HepG2 (cell line): ENCODE measurements around the gene NFE2L2. TPM values are rescaled to one million over a fixed set of nuclear protein-coding genes. Genes with fewer than 3 reads are reported as not detected.

ENCODE experiments used
- ATAC-seq: fragments of 200-7000 bp; cut with Tn5 transposase; 3 replicates; pipeline ENCODE4 v1.9.1; 2020; ENCODE audit warnings: mild to moderate bottlenecking, moderate library complexity
- BruUV-seq: library from RNA; stranded (reverse); fragments of 400-500 nt; replicated peaks from 2 replicates; lab custom pipeline; 2021; lab: Mats Ljungman, UMichigan
- CTCF ChIA-PET: fragments of 300-600 bp; formaldehyde crosslinking; extraction: SDS; loops from one replicate; lab custom pipeline; 2021; ENCODE audit warnings: low total read pairs, inconsistent platforms, low intra/inter-chr PET ratio; lab: Yijun Ruan, JAX
- POLR2A ChIA-PET: fragments of 350-600 bp; sonication (Branson Sonifier 250); formaldehyde crosslinking; loops from one replicate; lab custom pipeline; 2020; ENCODE audit warnings: antibody characterized with exemption, inconsistent platforms; lab: Yijun Ruan, JAX
- DNase-seq: peaks from one replicate; pipeline ENCODE4 v3.0.0-alpha.2; 2015; ENCODE audit warnings: low spot score
- FAIRE-seq: peaks from 3 replicates; lab custom pipeline; 2011; peaks lifted over from hg19 to GRCh38; lab: Jason Lieb, UNC
- H2AFZ ChIP-seq: one replicate; pipeline ENCODE4 v1.6.1; 2011; ENCODE audit warnings: low read length, inconsistent platforms
- H3K27ac ChIP-seq: fragments of 300-600 bp; 3 replicates; pipeline ENCODE4 v1.8.0; 2011; ENCODE audit warnings: mixed run types, mild to moderate bottlenecking, mixed read lengths, low read length, inconsistent platforms; ENCODE audit not compliant: insufficient read depth; ENCODE audit errors: extremely low read length
- H3K27me3 ChIP-seq, 2 experiments: fragments of 200-600 bp in 1 of 2; 2 replicates in 1 of 2; 3 replicates in 1 of 2; pipeline versions ENCODE4 v1.6.0 to v1.8.0; 2011; ENCODE audit warnings: low read length in 2 of 2, mild to moderate bottlenecking in 2 of 2, moderate library complexity in 2 of 2, inconsistent platforms in 1 of 2; ENCODE audit not compliant: insufficient read depth in 2 of 2, control insufficient read depth in 1 of 2
- H3K36me3 ChIP-seq, 2 experiments: fragments of 200-600 bp in 1 of 2; replicated peaks in 1 of 2; 2 replicates in 1 of 2; 3 replicates in 1 of 2; pipeline versions ENCODE4 v1.5.1 to v1.8.0; 2011; ENCODE audit warnings: low read length in 2 of 2, inconsistent platforms in 1 of 2; ENCODE audit not compliant: insufficient read depth in 2 of 2, control insufficient read depth in 1 of 2
- H3K4me1 ChIP-seq: 2 replicates; pipeline ENCODE4 v1.5.1; 2012; ENCODE audit warnings: low read length, inconsistent platforms; ENCODE audit not compliant: insufficient read depth
- H3K4me2 ChIP-seq: 2 replicates; pipeline ENCODE4 v1.6.0; 2011; ENCODE audit warnings: low read depth, low read length, inconsistent platforms
- H3K4me3 ChIP-seq, 3 experiments: fragments of 200-600 bp in 1 of 3; sonication (generic), shearing (Covaris generic) in 1 of 3; replicated peaks in 1 of 3; 2 replicates each; pipeline ENCODE4 v1.5.1; 2011 to 2016; ENCODE audit warnings: low read length in 3 of 3, inconsistent platforms in 2 of 3, low read depth in 2 of 3, mild to moderate bottlenecking in 2 of 3, control low read depth in 1 of 3, mixed read lengths in 1 of 3; ENCODE audit not compliant: insufficient read depth in 1 of 3
- H3K79me2 ChIP-seq: one replicate; pipeline ENCODE4 v1.6.1; 2011; ENCODE audit warnings: low read length, inconsistent platforms; ENCODE audit not compliant: insufficient read depth
- H3K9ac ChIP-seq: 2 replicates; pipeline ENCODE4 v1.6.0; 2011; ENCODE audit warnings: mild to moderate bottlenecking, low read depth, low read length, inconsistent platforms; ENCODE audit not compliant: insufficient read depth
- H3K9me3 ChIP-seq: 2 replicates; pipeline ENCODE4 v1.5.1; 2012; ENCODE audit warnings: mild to moderate bottlenecking, low read length
- H4K20me1 ChIP-seq: 2 replicates; pipeline ENCODE4 v1.6.0; 2011; ENCODE audit warnings: inconsistent platforms, mild to moderate bottlenecking, low read length, moderate library complexity; ENCODE audit not compliant: insufficient read depth
- ATF5 ChIP-seq: sonication (generic); formaldehyde crosslinking; IDR thresholded peaks from 2 replicates; pipeline ENCODE4 v1.4.0; 2020; ENCODE audit warnings: mild to moderate bottlenecking, low read depth, missing genetic modification reagents
- BCL3 ChIP-seq: sonication (generic); formaldehyde crosslinking; IDR thresholded peaks from 2 replicates; pipeline ENCODE4 v1.5.1; 2020; ENCODE audit warnings: mild to moderate bottlenecking, missing genetic modification reagents, moderate library complexity
- RBM22 ChIP-seq: fragments of 200-400 bp; formaldehyde crosslinking; optimal IDR thresholded peaks from 2 replicates; pipeline ENCODE3; 2017; ENCODE audit warnings: mild to moderate bottlenecking, low read length, moderate library complexity
- ZMYM2 ChIP-seq: sonication (generic); formaldehyde crosslinking; IDR thresholded peaks from 2 replicates; pipeline ENCODE4 v1.8.0; 2022; ENCODE audit warnings: mild to moderate bottlenecking, missing genetic modification reagents
- ZNF512 ChIP-seq: sonication (generic); formaldehyde crosslinking; IDR thresholded peaks from 2 replicates; pipeline ENCODE4 v1.4.0; 2020; ENCODE audit warnings: mild to moderate bottlenecking, missing genetic modification reagents
- WGBS: methylation state at CpG from one replicate; pipeline ENCODE4 v1.1.6; 2017; ENCODE audit warnings: low lambda C conversion rate; 5-methylcytosine and 5-hydroxymethylcytosine counted together
- in situ Hi-C: cut with HindIII; loops from 2 replicates; pipeline ENCODE4 v1.10.0; 2017; ENCODE audit warnings: low pct_unique_long_range_greater_than_20kb; ENCODE audit not compliant: extremely low pct_ligation_motif_present
- intact Hi-C: fragments of 100-400 bp; cut with micrococcal nuclease; formaldehyde crosslinking; loops from one replicate; pipeline ENCODE4 v1.10.0; 2022; ENCODE audit not compliant: unreplicated experiment
- polyA plus RNA-seq, 8 experiments: library from polyadenylated mRNA; depleted of rRNA in 3 of 8; stranded (reverse) in 7 of 8; unstranded in 1 of 8; fragments of >200 nt; fragmentation: Illumina TruSeq in 4 of 8; extraction: Trizol in 4 of 8; gene quantifications; 2 replicates each; pipeline versions ENCODE4 v1.2.1 to v1.2.3, GENCODE V29; 2011 to 2016; ENCODE audit warnings: low read depth in 4 of 8, missing spikeins in 1 of 8, mixed read lengths in 1 of 8; ENCODE audit not compliant: insufficient read depth in 1 of 8
- total RNA-seq, 5 experiments: library from RNA; depleted of rRNA; stranded (reverse); fragments of >200 nt; fragmentation: Illumina TruSeq; extraction: Trizol; gene quantifications; 2 replicates each; pipeline ENCODE4 v1.2.3, GENCODE V29; 2016; ENCODE audit warnings: low read depth in 1 of 5

Gene NFE2L2
- total and polyA plus RNA-seq, 2 of the 13 experiments (the other 11 are each of a cell fraction or from before 2014, with no cell fraction given) = 84.6 to 215 TPM

- no peak overlapping the region for H3K4me2 ChIP-seq
- no peak overlapping the region for H2AFZ ChIP-seq
- no peak for FAIRE-seq
- WGBS = 92% methylated on average over 2 of the region's 2 CpGs
- H3K4me3 ChIP-seq = no peak overlapping the region
- no TSS peak for BruUV-seq
- H3K27me3 ChIP-seq = no peaks in the 10 kb centered on the region
- H3K9me3 ChIP-seq = no peaks in the 10 kb centered on the region
- in situ Hi-C loops (no loop called here), intact Hi-C loops (no loop called here)
- ChIA-PET CTCF (no interaction called here), POLR2A (interaction anchor here (2.2 kb wide), 1 partner anchor 49 kb away, joined by 7 read pairs; the partner anchor contains the start of gene NFE2L2)
- ATAC-seq = no peak; the same call in 2 of the 3 replicates
- TF ChIP-seq ATF5 (CRISPR knock-in tag) (no peak), ZMYM2 (no peak), BCL3 (CRISPR knock-in tag) (no peak), ZNF512 (CRISPR knock-in tag) (peak; percentile 79; the same call in 1 of the 2 replicates), RBM22 (no peak)
- no peaks in the 10 kb centered on the region for H3K36me3 ChIP-seq
- H3K27ac ChIP-seq = no peak overlapping the region
- no peaks in the 10 kb centered on the region for H4K20me1 ChIP-seq
- H3K79me2 ChIP-seq = no peaks in the 10 kb centered on the region
- no peak overlapping the region for H3K9ac ChIP-seq
- peaks cover 39% of the 10 kb centered on the region for H3K4me1 ChIP-seq
- DNase-seq = no peak
Measured at GRCh38 chr2:177313162-177313781, 48.7 kb upstream of the NFE2L2 start.
